HG02943 (cell line): Measurements from ENCODE around the gene PPFIBP2.
A peak's percentile ranks its signal among the peaks of the same experiment; 100 is the strongest.
"Not testable (repeated sequence)": the region's sequence is repeated elsewhere in the genome, so short reads cannot be mapped to it uniquely, and the experiment has no call there.

Source experiments
- ATAC-seq: cut with Tn5 transposase; IDR thresholded peaks from one replicate; pipeline ENCODE4 v1.9.1; 2021; ENCODE audit warnings: mild to moderate bottlenecking, low read depth, moderate library complexity; ENCODE audit not compliant: unreplicated experiment

Gene PPFIBP2

GRCh38 chr11:7495882-7496551 lies 17.8 kb upstream of the PPFIBP2 start:
- peak; percentile 81 for ATAC-seq

GRCh38 chr11:7498193-7498592 lies 15.6 kb upstream of the PPFIBP2 start:
- no peak for ATAC-seq

GRCh38 chr11:7499081-7499480 lies 14.7 kb upstream of the PPFIBP2 start:
- no peak for ATAC-seq

- ATAC-seq: no peak
Observed at GRCh38 chr11:7500251-7500650, 13.5 kb upstream of the PPFIBP2 start.

- no peak for ATAC-seq
Observed at GRCh38 chr11:7501251-7501650, 12.5 kb upstream of the PPFIBP2 start.

- ATAC-seq: no peak
Observed at GRCh38 chr11:7501894-7502293, 11.9 kb upstream of the PPFIBP2 start.

- no peak for ATAC-seq
Observed at GRCh38 chr11:7506243-7506642, 7.6 kb upstream of the PPFIBP2 start.

- no peak for ATAC-seq
Observed at GRCh38 chr11:7508087-7508486, 5.7 kb upstream of the PPFIBP2 start.

GRCh38 chr11:7509966-7510365 lies 3.8 kb upstream of the PPFIBP2 start:
- ATAC-seq: no peak

GRCh38 chr11:7511401-7511800 lies 2.4 kb upstream of the PPFIBP2 start:
- ATAC-seq: no peak

GRCh38 chr11:7512525-7513233 lies 1.1 kb upstream of the PPFIBP2 start:
- ATAC-seq: peak; percentile 66

GRCh38 chr11:7514099-7514591 lies 346 bp downstream of the PPFIBP2 start:
- ATAC-seq: peak; percentile 5

- ATAC-seq: no peak
Observed at GRCh38 chr11:7515447-7515886, 1.7 kb downstream of the PPFIBP2 start.

GRCh38 chr11:7516475-7516874 lies 2.7 kb downstream of the PPFIBP2 start:
- ATAC-seq: no peak

GRCh38 chr11:7517743-7518142 lies 3.9 kb downstream of the PPFIBP2 start:
- not testable (repeated sequence) for ATAC-seq

- ATAC-seq: no peak
Observed at GRCh38 chr11:7518811-7519562, 5.2 kb downstream of the PPFIBP2 start.

- no peak for ATAC-seq
Observed at GRCh38 chr11:7520011-7520942, 6.5 kb downstream of the PPFIBP2 start.

- ATAC-seq: peak; percentile 69
Observed at GRCh38 chr11:7520981-7521487, 7.2 kb downstream of the PPFIBP2 start.

GRCh38 chr11:7522121-7522520 lies 8.3 kb downstream of the PPFIBP2 start:
- ATAC-seq: no peak

GRCh38 chr11:7522546-7522945 lies 8.7 kb downstream of the PPFIBP2 start:
- ATAC-seq: no peak
